NCI-H510A (cell line): Measurements from ENCODE around the gene SDK1.
"Not testable (repeated sequence)": the region's sequence is repeated elsewhere in the genome, so short reads cannot be mapped to it uniquely, and the experiment has no call there.

ENCODE experiments used
- DNase-seq: peaks from one replicate; lab custom pipeline; 2025; lab: John Stamatoyannopoulos, UW

The SDK1 gene

GRCh38 chr7:4073052-4073451, 772.0 kb downstream of the SDK1 start:
- DNase-seq, result no peak

GRCh38 chr7:4073750-4074149, 772.7 kb downstream of the SDK1 start:
- DNase-seq, result no peak

GRCh38 chr7:4074407-4074806, 773.4 kb downstream of the SDK1 start:
- no peak for DNase-seq

- no peak for DNase-seq
These were observed 773.9 kb downstream of the SDK1 start for GRCh38 chr7:4074994-4075393.

- DNase-seq, result no peak
These were observed 775.7 kb downstream of the SDK1 start for GRCh38 chr7:4076701-4077294.

- DNase-seq, result no peak
These were observed 776.9 kb downstream of the SDK1 start for GRCh38 chr7:4077980-4078379.

- DNase-seq, result no peak
These were observed 777.5 kb downstream of the SDK1 start for GRCh38 chr7:4078580-4078979.

GRCh38 chr7:4079366-4079765, 778.3 kb downstream of the SDK1 start:
- DNase-seq, result no peak

- no peak for DNase-seq
These were observed 778.9 kb downstream of the SDK1 start for GRCh38 chr7:4079956-4080355.

GRCh38 chr7:4080954-4081353, 779.9 kb downstream of the SDK1 start:
- no peak for DNase-seq

- DNase-seq, result no peak
These were observed 782.5 kb downstream of the SDK1 start for GRCh38 chr7:4083513-4083912.

- no peak for DNase-seq
These were observed 783.2 kb downstream of the SDK1 start for GRCh38 chr7:4084271-4084670.

- DNase-seq, result no peak
These were observed 785.1 kb downstream of the SDK1 start for GRCh38 chr7:4085937-4086691.

GRCh38 chr7:4086723-4087122, 785.7 kb downstream of the SDK1 start:
- no peak for DNase-seq

- no peak for DNase-seq
These were observed 790.7 kb downstream of the SDK1 start for GRCh38 chr7:4091767-4092166.

GRCh38 chr7:4093035-4093434, 792.0 kb downstream of the SDK1 start:
- no peak for DNase-seq

- no peak for DNase-seq
These were observed 792.4 kb downstream of the SDK1 start for GRCh38 chr7:4093483-4093882.

- DNase-seq, result not testable (repeated sequence)
These were observed 793.1 kb downstream of the SDK1 start for GRCh38 chr7:4094158-4094557.

GRCh38 chr7:4097001-4097609, 796.1 kb downstream of the SDK1 start:
- DNase-seq, result no peak

- no peak for DNase-seq
These were observed 797.1 kb downstream of the SDK1 start for GRCh38 chr7:4098169-4098568.

- no peak for DNase-seq
These were observed 798.6 kb downstream of the SDK1 start for GRCh38 chr7:4099651-4100050.

- no peak for DNase-seq
These were observed 799.1 kb downstream of the SDK1 start for GRCh38 chr7:4100148-4100547.

- no peak for DNase-seq
These were observed 799.6 kb downstream of the SDK1 start for GRCh38 chr7:4100691-4101090.
